ENCODE data around the gene STK11. TPM values are rescaled to one million over a fixed set of nuclear protein-coding genes. Genes with fewer than 3 reads are reported as not detected.

STK11 gene
- total and polyA plus RNA-seq, 2 donors, result 31.7 to 56.5 TPM

GRCh38 chr19:1271528-1272422 lies 66.2 kb downstream of the STK11 start:
- Histone ChIP-seq H3K4me3 (ENCODE audit: low read depth, low read length) (no peak overlapping the region), H3K36me3 (ENCODE audit: insufficient read depth) (peaks cover 5% of the 10 kb centered on the region), H3K4me1 (ENCODE audit: insufficient read depth) (no peaks in the 10 kb centered on the region), H3K27ac (ENCODE audit: low read depth) (no peak overlapping the region)
- DNase-seq (ENCODE audit: extremely low spot score), result no peak
- 72% methylated on average over 37 of the region's 37 CpGs for WGBS

DNA sequence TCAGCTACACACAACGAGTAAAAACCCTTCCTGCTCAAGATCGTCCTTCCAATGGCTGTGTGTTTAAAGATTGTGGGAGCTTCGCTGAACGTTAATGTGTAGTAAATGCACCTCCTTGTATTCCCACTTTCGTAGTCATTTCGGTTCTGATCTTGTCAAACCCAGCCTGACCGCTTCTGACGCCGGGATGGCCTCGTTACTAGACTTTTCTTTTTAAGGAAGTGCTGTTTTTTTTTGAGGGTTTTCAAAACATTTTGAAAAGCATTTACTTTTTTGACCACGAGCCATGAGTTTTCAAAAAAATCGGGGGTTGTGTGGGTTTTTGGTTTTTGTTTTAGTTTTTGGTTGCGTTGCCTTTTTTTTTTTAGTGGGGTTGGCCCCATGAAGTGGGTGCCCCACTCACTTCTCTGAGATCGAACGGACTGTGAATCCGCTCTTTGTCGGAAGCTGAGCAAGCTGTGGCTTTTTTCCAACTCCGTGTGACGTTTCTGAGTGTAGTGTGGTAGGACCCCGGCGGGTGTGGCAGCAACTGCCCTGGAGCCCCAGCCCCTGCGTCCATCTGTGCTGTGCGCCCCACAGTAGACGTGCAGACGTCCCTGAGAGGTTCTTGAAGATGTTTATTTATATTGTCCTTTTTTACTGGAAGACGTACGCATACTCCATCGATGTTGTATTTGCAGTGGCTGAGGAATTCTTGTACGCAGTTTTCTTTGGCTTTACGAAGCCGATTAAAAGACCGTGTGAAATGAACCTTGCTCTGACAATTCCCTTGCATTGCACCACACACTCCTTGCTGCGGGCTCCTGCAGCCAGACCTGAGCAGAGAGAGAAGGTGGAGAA lies 67.1 kb downstream of the STK11 start:
- H3K27ac ChIP-seq (ENCODE audit: low read depth), result no peak overlapping the region
- WGBS, result 69% methylated on average over 33 of the region's 33 CpGs
- DNase-seq (ENCODE audit: extremely low spot score), result no peak
- H3K4me1 ChIP-seq (ENCODE audit: insufficient read depth), result no peaks in the 10 kb centered on the region
- no peak overlapping the region for H3K4me3 ChIP-seq (ENCODE audit: low read depth, low read length)
- peaks cover 5% of the 10 kb centered on the region for H3K36me3 ChIP-seq (ENCODE audit: insufficient read depth)

DNA sequence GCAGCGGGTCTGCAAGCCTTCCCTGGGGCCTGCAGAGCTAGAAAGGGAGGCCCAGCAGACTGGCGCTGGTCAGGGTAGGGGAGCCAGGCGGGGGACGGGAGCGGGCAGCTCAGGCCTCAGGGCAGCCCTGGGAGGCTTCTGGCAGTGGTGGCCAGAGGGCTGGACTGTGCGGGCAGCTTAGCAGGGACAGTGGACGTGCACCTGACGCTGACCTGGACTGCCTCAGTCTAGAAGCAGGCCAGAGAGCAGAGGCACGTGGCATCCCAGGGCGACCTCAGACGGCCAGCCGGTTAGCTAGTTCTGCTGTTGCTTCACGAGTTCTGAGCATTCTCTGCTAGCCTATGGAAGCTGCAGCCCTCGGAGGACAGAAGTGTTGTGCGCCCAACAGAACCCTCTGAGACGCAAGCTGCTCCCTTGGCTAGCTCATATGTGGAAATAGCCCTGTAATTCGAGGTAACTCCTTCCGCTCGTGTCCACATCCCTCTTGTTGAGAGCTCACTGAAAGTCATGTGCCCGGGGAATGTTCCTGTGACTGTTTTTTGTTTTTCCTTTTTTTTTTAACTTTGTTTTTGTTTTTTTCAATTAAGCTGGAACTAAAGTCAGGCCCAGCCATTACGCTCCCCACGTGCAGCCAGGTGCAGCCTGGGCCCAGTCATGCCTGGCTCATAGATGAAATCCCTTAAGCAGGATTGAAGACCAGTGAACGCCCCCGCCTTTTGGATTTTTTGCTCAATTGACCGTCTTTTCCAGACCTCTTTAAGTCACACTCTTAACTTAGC lies 67.9 kb downstream of the STK11 start:
- Histone ChIP-seq H3K4me1 (ENCODE audit: insufficient read depth) (no peaks in the 10 kb centered on the region), H3K4me3 (ENCODE audit: low read depth, low read length) (no peak overlapping the region), H3K36me3 (ENCODE audit: insufficient read depth) (peaks cover 5% of the 10 kb centered on the region), H3K27ac (ENCODE audit: low read depth) (no peak overlapping the region)
- 80% methylated on average over 25 of the region's 25 CpGs for WGBS
- no peak for DNase-seq (ENCODE audit: extremely low spot score)

GRCh38 chr19:1274081-1274851 lies 68.7 kb downstream of the STK11 start:
- 79% methylated on average over 46 of the region's 46 CpGs for WGBS
- Histone ChIP-seq H3K4me1 (ENCODE audit: insufficient read depth) (no peaks in the 10 kb centered on the region), H3K36me3 (ENCODE audit: insufficient read depth) (peaks cover 7% of the 10 kb centered on the region), H3K27ac (ENCODE audit: low read depth) (no peak overlapping the region), H3K4me3 (ENCODE audit: low read depth, low read length) (no peak overlapping the region)
- no peak for DNase-seq (ENCODE audit: extremely low spot score)

DNA sequence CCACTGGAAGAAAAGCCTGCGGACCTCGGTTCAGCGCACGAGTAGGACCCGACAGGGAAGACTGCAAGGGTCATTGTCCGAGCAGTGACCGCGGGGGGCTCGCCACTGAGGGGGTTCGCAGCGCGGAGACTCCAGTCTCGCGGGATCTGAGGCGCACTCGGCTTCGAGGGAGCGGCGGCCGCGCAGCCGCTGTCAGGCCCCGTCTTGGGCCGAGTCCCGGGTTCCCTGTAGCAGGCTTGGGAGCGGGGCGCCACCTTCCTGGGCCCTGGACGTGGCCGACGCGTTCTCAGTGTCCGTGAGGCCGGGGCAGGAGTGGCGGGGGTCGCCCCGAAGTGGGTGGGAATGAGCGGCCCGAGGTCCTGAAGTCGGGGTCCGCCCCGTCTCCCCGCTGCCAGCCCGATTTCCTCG lies 69.3 kb downstream of the STK11 start:
- peak overlapping the region; percentile 54 for H3K4me3 ChIP-seq (ENCODE audit: low read depth, low read length)
- peaks cover 7% of the 10 kb centered on the region for H3K36me3 ChIP-seq (ENCODE audit: insufficient read depth)
- H3K4me1 ChIP-seq (ENCODE audit: insufficient read depth), result no peaks in the 10 kb centered on the region
- WGBS, result 18% methylated on average over 44 of the region's 44 CpGs
- DNase-seq (ENCODE audit: extremely low spot score), result no peak
- peak overlapping the region; percentile 98 for H3K27ac ChIP-seq (ENCODE audit: low read depth)

DNA sequence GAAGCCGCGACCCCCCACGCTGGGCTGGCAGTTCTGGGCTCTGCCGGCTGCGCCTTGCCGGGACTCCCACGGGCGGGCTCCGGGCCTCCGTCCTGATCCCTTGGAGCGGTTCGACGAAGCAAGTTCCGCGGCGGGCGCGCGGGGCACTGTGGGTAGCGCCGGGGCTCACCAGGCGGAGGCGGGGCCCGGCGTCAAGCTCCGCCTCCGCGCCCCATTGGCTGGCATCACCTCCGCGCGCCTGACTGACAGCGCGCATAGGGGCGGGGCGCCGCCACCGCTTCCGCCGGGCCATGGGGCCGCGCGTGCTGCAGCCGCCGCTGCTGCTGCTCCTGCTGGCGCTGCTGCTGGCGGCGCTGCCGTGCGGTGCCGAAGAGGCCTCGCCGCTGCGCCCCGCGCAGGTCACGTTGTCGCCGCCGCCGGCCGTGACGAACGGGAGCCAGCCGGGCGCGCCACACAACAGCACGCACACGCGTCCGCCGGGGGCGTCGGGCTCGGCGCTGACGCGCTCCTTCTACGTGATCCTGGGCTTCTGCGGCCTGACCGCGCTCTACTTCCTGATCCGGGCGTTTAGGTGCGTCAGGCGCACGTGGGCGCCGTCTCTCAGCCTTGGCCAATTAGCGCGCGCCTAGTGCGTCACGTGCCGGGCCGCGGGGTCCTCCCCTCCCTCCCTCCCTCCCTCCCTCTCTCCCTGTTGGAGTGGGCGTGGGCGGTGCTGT lies 69.8 kb downstream of the STK11 start, which contains the start of gene FAM174C:
Gene FAM174C (plus strand): TSS at position 271 of the 716 bp plus-strand sequence. CDS start 20 bp downstream, at position 291.
- H3K36me3 ChIP-seq (ENCODE audit: insufficient read depth), result peaks cover 7% of the 10 kb centered on the region
- H3K4me1 ChIP-seq (ENCODE audit: insufficient read depth), result no peaks in the 10 kb centered on the region

GRCh38 chr19:1275976-1276627 lies 70.5 kb downstream of the STK11 start:
- H3K4me3 ChIP-seq (ENCODE audit: low read depth, low read length), result peak overlapping the region; percentile 54
- H3K4me1 ChIP-seq (ENCODE audit: insufficient read depth), result no peaks in the 10 kb centered on the region
- no peak for DNase-seq (ENCODE audit: extremely low spot score)
- 9% methylated on average over 43 of the region's 43 CpGs for WGBS
- peaks cover 7% of the 10 kb centered on the region for H3K36me3 ChIP-seq (ENCODE audit: insufficient read depth)
- peak overlapping the region; percentile 86 for H3K27ac ChIP-seq (ENCODE audit: low read depth)

More for the DNA sequence above, 69.8 kb downstream of the STK11 start, which contains the start of gene FAM174C:
- WGBS, result under 1% methylated on average over 98 of the region's 98 CpGs
- H3K4me3 ChIP-seq (ENCODE audit: low read depth, low read length), result peak within 1 kb of the TSS; percentile 54
- H3K27ac ChIP-seq (ENCODE audit: low read depth), result peak within 1 kb of the TSS; percentile 98
- DNase-seq (ENCODE audit: extremely low spot score), result peak; percentile 86

DNA sequence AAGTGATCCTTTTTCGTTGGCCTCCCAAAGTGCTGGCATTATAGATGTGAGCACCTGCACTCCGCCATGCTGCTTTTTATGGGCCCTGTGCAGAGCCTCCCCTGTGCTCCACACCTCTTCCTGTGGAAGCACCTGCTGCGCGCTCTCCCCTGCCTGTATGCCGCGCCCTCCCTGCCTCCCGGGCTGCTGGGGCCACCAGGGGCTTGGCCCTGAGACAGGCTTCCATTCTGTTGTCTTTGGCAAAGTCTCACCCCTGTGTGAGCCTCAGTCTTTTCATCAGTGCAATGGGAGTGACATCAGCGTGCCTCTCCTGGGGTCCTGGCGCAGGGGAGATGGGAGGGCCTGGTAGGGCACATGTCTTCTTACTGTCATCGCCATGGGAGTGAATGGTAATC lies 71.0 kb downstream of the STK11 start:
- Histone ChIP-seq H3K27ac (ENCODE audit: low read depth) (no peak overlapping the region), H3K4me1 (ENCODE audit: insufficient read depth) (no peaks in the 10 kb centered on the region), H3K4me3 (ENCODE audit: low read depth, low read length) (no peak overlapping the region), H3K36me3 (ENCODE audit: insufficient read depth) (peaks cover 7% of the 10 kb centered on the region)
- DNase-seq (ENCODE audit: extremely low spot score), result no peak
- WGBS, result 70% methylated on average over 10 of the region's 10 CpGs

DNA sequence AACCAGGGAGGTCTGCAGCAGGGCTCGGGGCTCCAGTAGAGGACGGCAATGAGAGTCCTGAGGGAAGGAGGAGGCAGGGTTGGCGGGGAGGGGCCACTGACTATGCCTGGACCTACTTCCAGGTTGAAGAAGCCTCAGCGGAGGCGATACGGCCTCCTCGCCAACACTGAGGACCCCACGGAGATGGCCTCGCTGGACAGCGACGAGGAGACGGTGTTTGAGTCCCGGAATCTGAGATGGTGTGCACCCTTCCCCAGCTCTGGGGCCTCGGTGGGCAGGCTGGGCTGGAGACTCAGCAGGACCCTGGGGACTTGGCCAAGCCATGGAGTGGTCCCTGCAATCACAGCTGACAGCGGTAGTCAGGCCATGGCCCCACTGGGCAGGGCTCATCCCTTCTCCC lies 71.5 kb downstream of the STK11 start:
- Histone ChIP-seq H3K4me3 (ENCODE audit: low read depth, low read length) (no peak overlapping the region), H3K4me1 (ENCODE audit: insufficient read depth) (no peaks in the 10 kb centered on the region), H3K36me3 (ENCODE audit: insufficient read depth) (peaks cover 7% of the 10 kb centered on the region), H3K27ac (ENCODE audit: low read depth) (no peak overlapping the region)
- WGBS, result 90% methylated on average over 15 of the region's 15 CpGs
- DNase-seq (ENCODE audit: extremely low spot score), result no peak
